OCI-M2 (cell line): ENCODE measurements around the gene MRPL14.
"Not testable (repeated sequence)": the region's sequence is repeated elsewhere in the genome, so short reads cannot be mapped to it uniquely, and the experiment has no call there.

Experiments
- DNase-seq: peaks from one replicate; lab custom pipeline; 2025; ENCODE audit not compliant: unreplicated experiment; lab: John Stamatoyannopoulos, UW

MRPL14 gene

DNA sequence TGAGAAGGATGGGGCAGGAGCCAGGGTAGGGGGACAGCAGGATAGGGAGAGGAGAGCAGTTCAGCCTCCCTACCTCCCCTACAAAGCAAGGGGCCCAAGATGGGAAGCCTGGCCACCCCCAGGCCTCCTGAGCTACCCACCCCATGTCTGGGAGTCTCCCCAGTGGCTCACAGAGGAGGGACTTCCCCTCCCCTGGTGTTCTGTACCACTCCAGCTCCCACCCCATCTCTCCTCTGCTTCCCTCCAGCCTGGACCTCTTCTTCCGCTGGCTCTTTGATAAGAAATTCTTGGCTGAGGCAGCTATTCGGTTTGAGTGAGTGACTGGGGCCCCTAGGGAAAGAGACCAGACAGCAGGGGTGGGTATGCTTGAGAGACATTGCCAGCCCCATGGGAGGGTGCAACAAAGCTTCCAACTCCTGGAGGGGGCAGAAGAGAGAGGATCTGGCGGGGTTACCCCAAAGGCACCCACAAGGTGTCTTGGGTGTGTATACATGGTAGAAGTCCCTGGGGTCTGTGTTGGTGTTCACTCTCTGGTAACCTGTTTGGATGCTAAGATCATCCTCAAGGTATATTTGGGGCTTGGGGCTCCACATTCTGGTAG, 23.2 kb upstream of the MRPL14 start:
- DNase-seq, result no peak

DNA sequence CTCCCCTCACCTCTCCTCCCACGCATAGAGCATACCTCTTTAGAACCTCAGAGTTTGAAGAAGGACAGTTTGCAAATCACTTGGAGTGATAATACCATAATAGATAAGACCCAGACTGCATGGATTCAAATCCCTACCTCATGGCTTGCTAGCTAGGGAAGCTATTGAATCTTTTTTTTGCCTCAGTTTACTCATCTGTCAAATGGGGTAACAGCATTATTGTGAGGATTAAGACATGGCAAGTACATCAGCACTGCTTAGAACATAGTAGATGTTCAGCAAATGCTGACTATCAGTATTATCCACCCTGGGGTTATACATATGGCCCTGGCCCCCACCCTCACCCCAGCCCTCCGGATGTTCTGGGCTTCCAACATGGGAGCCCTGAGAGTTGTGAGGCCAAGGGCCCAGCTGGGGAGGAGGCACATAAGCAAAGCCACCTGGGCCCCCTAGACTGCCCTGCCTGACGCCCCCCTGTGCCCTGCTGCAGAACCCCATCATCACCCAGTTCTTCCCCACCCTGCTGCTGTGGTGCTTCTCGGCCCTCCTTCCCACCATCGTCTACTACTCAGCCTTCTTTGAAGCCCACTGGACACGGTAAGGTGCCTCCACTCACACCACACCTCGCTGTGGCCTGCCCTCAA, 22.2 kb upstream of the MRPL14 start:
- DNase-seq, result no peak

DNA sequence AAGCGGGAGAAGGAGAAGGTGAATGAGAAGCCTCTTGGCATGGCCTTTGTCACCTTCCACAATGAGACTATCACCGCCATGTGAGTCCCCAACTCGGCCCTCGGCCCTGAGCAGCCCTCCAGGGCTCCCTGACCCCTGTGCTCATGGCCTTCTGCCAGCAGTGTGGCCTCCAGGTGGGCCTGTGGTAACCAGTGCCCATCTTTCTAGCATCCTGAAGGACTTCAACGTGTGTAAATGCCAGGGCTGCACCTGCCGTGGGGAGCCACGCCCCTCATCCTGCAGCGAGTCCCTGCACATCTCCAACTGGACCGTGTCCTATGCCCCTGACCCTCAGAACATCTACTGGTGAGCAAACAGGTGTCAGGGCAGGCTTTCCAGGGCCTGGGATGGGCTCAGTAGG, 21.1 kb upstream of the MRPL14 start:
- no peak for DNase-seq

DNA sequence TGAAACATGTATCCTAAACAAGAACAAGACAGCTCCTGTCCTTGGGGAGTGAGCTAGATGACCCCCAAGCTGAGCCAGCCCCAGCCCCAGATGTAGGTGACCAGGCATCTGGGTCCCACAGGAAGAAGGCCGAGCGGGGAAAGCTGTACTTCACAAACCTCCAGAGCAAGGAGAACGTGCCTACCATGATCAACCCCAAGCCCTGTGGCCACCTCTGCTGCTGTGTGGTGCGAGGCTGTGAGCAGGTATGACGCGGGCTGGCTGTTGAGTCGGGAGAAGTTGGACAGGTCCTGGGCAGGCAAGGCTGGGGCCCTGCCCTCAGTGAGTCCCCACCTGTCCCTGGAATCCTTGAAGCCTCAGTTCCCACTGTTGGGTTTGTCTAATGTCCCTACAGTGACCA, 20.0 kb upstream of the MRPL14 start:
- DNase-seq, result no peak

DNA sequence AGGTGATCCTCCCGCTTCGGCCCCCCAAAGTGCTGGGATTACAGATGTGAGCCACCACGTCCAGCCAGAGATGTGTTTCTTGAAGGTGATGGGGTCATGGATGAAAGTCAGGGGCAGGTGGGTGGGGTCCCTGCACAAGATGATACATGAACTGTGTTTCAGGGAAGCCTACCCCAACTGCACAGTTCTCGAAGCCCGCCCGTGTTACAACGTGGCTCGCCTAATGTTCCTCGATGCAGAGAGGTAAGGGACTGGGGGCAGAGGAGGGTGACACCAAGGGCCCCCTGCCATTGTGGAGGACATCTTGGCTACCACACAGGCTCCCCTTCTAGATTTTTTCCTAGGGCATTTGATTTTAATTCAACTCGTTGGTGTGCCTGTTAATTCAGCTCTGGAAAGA, 19.4 kb upstream of the MRPL14 start:
- no peak for DNase-seq

DNA sequence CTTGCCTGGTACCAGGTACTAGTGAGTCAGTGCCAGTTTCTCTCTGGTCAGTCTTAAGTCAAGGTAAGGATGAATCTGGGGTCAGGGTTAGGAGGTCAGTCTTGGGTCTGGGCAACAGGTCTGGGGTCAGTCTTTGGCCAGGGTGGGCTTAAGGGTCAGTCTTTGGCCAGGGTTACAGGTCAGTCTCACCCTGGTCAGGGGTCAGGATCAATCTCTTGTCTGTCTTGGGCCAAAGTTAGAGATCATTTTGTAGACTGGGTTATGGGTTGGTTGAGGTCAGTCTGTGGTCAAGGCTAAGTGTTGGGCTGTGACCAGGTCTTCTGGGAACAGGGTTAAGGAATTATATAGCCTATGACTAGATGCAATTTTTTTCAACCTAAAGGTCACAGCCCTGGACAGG, 18.6 kb upstream of the MRPL14 start:
- no peak for DNase-seq

DNA sequence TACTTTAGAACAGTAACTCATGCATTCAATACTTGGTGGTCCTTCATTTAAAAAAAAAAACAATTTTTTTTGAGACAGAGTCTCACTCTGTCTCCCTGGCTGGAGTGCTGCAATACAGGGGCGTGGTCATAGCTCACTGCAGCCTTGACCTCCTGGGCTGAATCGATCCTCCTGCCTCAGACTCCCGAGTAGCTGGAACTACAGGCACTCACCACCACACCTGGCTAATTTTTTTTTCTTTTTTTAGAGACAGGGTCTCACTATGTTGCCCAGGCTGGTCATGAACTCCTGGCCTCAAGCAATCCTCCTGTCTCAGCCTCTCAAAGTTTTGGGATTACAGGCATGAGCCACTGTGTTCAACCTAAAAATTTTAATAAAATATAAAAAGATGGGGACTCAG, 17.3 kb upstream of the MRPL14 start:
- not testable (repeated sequence) for DNase-seq

DNA sequence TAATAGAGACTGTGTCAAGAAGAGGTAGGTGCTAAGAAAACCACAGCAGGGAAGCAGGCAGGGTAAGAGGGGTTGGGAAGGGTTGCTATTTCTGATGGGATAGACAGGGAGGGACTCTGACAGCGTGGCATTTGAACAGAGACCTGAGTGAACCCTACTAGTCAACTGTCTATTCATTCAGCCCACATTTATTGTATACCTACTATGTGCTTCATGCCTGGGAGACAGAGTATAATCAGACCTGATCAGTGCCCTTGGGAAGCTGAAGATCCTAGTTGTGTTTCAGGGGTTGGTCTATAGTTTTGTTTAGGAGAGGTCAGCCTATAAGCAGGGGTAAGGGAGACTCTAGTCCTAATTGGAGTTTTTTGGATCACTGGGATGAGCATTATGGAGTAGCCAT, 16.5 kb upstream of the MRPL14 start:
- no peak for DNase-seq

DNA sequence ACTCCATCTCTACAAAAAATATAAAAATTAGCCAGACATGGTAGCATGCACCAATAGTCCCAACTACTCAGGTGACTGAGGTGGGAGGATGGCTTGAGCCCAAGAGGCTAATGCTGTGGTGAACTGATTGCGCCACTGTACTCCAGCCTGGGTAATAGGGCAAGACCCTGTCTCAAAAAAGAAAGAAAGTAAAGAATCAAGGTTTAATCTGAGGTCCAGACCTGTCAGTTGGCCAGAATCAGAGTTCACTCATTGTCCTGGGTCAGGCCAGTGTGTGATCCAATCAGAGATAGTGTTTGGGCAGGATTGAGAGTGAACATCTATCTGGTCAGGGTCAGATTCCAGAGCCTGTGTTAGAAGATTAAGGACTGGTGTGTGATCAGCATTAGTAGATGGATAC, 15.6 kb upstream of the MRPL14 start:
- DNase-seq, result no peak

DNA sequence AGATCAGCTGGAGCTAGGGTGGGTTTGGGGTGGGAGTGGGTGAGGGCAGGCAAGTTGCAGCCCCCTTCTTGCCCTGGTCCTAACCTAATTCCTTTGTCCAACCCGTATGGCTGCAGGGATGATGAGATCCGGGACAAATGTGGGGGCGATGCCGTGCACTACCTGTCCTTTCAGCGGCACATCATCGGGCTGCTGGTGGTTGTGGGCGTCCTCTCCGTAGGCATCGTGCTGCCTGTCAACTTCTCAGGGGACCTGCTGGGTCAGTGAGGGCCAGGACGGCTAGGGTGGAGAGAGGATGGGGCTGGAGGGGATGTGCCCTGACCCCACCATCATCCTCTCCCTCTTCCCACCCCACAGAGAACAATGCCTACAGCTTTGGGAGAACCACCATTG, 12.1 kb upstream of the MRPL14 start:
- no peak for DNase-seq

DNA sequence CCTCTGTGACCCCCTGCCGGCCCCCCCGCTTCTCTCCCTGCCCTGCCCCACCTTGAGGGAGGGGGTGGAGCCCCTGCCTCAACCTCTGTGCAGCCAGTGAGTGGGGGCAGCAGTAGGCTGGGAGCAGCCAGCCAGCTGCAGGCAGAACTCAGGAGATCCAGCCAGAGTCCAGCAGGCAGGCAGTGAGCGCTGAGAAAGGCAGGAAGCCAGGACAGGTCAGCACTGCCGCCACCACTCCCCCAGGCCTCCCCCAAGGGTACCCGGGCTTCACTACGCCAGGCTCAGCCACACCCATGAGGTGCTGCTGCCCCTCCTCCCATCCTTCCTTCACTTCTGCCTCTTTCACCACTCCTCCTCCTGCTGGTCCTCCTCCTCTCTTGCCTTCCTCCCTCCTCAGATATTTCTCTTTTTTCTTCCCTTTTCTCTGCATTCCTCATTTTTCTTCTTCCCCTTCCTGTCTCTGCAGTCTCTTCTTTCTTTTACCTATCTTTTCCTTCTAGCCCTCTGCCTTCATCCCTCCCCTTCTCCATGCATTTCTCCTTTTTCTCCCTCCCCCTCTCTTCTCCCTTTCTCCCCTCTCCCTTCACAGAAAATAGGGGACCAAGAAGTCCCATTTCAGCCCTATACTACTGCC, 11.6 kb upstream of the MRPL14 start:
- DNase-seq, result no peak

DNA sequence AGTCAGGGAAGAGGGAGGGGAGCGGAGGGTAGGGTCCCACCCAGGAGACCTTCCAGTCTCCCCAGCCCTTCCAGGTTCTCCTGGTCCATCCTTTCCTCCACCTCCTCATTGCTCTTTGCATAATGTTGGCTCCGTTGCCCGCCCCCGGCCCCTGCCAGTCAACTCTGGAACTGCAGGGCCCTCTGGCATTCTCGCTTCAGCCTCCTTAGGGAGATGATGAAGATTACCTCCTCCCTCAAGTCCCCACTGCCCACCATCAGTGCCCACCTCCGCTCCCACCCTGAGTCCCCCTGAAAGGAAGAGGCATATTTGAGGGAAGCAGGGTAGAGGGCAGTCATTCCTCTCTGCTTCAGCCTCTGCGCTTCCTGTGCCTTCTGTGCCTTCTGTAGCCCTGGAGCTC, 8.6 kb upstream of the MRPL14 start:
- no peak for DNase-seq

DNA sequence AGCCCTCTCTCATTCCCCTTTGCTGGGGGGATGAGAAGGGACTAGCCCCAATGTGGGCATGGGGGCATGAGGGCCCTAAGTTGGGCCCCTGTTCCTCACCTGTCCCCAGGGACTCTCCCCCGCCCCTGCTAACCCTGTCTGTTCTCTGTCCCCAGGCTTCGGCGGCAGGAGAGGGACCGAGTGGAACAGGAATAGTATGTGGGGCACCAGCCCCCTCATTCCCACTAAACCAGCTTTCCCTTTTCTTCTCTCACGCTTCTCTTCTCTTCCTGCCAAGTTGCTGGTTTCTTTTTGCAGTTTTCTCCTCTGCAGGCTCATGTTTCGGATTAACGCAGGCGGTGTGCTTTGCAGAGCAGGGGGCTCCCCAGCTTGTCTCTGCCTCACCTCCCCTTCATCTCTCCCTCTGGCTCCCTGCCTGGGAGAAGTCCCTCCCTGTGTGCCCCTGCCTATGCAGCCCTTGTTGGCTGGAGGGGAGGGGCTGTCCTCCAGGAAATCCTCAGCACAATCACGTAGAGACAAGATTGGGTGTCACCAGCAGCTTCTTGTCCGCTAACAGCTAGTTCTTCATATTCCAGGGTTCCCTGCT, 8.0 kb upstream of the MRPL14 start:
- no peak for DNase-seq

DNA sequence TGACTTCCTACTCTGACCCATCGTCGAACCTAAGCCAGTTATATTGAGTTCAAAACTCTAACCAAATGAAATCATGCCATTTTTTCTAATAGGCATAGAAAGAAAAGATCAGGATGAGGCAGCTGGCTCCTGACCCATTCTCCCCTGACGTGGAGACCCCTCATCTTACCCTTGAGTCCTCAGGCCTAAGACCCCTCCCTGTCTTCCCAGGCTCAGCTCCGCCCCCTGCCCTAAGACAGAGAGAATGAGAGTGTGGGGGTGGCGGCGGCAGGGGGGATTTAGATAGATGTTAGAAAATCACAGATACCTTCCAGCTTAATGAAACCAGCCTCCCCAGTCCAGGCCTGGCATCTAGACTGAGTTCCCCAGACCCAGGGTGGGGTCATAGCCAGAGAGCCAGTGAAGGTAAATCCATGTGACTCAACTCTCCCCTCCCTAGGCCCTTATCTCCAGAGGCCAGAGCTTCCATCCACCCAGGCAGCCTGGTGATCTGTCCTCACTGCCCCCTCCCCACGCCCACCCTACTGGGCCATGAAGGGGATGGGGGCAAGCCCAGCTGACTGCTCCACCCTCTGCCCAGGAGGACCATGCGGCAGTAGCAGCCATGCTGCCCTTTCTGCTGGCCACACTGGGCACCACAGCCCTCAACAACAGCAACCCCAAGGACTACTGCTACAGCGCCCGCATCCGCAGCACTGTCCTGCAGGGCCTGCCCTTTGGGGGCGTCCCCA, 6.9 kb upstream of the MRPL14 start:
- peak; percentile 40 for DNase-seq

DNA sequence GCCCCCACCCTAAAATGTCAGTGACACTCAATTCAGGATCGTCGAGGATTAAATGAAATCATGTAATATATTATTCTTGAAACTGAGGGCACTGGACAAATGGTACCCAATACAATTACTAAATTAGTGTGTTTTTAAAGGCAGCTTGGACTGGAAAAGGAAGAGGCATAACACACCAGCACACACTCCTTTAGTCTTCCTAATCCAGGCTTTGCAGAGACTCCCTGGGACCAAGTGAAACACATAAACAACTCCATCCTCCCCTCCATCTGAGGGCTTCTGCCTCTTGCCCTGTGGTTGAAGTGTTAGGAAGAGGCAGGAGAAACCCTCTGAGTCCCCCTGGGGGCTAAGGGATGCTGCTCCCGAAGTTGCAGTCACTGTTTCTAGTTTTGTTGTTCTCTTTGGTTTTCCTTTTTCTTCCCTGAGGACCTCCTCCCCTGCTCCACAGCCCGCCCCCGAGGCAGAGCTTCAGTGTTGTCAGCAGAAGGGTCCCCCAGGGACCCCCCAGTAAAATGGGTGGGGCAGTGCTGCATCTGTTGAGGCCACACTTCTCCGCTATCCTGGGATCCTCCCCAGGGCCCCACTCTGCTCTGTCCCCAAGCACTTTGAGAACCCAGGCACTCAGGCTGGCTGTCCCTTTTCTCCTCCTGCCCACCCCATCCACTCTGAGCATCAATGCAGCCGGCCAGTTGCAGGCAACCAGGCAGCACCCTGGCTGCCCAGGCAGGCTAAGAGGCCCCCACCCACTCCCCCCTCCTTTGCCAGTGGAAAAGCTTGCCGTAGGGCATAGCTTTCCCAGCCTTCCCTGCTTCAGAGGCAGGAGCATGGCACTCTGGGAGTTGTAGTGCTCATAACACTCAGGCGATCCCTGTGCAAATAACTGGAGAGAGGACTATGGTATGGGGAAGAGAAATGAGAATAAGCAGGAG, 6.0 kb upstream of the MRPL14 start:
- no peak for DNase-seq

DNA sequence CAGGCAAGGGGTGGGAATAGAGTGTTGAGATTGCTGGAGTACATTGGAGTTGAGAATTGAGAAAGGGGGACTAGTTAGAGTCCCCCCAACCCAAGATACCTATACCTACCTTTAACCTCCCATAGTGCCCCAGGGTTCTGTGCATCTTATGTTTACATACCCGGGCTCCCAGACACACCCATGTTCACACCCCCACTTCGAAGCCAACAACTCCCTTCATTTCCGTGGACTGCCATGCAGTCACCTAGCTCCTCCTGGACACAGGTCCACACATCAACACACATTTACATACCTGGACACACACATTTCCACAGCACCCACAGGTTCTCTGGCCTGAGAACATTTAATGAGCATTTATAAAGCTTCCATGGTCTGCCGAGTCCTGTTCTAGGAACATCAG, 5.2 kb upstream of the MRPL14 start:
- DNase-seq, result no peak

DNA sequence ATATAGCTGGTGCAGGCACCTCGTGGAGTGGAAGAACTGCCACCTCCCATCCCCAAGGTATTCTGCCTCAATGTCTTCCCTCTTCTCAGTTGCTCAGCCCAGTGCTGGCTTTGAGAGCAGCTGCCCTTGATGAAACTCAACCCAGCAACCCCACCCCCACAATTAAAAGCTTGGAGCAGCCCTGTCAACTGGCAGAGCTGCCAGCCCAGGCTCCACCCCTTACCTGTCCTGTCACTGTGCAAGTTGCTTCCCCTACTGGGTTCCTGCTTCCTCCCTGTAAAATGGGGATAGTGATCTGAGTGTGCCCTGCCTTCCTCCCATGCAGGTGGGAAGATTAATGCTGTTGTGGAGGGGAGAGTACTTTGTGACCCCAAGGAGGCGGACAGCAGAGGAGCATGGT, 4.6 kb upstream of the MRPL14 start:
- no peak for DNase-seq

DNA sequence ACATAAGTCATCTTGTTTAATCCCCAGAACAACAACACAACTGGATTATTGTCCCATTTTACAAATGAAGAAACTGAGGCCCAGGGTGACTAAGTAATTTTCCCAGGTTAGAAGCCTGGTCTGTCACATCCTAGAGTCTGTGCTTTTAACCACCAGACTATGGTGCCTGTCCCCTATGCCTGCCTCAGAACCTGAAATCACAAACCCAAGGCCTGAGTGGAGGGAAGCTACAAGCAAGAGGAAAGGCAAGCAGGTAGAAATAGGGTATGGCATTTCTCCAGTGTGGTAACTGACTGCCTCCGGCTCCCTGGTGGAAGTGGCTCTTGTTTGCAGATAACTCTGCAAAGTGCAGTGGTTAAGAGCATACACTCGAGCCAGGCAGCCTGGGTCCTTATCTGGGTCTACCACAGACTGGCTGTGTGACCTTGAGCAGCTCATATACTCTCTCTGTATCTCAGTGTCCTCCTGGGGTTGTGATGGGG, 2.6 kb upstream of the MRPL14 start:
- DNase-seq, result no peak

DNA sequence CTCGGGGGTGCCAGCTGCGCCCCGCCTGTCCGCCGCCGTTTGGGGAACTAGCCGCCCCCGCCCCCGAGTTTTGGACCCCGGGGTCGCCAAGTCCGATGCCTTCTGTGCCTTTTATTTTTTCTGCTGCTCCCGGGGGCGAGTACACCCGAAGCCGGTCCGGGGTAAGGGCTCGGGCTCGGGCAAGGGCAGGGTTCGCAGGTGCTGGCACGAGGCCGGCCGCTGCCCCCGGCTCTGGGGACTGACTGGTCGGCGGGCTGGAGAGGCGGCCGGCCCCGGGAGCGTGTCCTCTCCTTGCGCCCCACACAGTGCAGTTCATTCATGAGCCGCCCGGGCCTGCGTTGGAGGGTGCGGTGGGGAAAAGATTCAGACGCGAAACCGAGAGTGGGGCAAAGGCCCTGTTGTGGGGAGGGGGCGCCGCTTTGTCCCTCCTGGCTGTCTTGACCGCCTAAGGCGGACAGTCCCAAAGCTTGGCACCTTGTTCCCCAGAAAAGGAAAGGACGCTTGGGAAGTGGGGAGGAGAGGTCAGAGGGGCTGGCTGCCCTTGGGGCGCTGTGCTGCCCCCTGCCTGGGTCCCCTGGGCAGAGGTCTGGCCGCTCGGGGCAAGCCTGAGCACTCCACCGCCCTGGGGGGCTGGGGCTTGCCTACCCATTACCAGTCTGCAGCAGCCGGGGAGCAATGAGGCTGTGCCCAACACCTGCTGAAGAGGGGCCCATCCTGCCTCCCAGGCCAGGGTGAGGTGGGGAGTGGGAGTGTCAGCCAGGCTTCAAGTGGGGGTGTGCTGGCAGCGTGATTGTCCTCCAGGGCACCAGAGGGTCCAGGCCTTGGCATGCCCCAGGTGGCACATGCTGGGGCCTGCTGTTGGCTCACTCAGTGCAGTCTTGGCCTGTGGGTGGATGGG, 1.0 kb upstream of the MRPL14 start:
- no peak for DNase-seq
